Hippocampal formation (tissue), 2 donors: ENCODE data around the gene ADAMTS20.

Source experiments
- DNase-seq, 2 donors: peaks; one replicate each; lab custom pipeline; 2025; lab: John Stamatoyannopoulos, UW

ADAMTS20 gene

DNA sequence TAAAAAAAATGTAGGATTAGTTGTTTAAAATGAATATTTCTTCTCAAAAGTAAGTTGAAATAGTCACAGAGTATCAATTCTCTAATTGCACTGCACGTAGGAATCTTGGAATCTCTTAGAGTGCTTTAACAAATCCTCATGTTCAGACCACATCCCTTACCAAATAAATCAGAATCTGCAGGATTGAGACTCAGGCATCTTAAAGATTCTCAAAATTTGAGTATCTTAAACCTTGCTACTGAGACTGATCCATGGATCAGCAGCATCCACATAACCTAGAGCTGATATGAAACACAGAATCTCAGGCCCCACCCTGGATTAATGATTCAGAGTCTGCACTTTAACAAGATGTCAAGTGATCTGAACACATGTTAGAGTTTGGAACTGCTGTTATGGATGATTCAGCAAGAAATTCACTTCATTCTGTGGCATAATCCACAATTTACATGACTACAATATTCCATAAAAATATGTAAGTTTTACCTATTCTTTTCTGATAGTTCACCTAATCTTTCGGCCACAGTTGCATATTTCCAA, 58.7 kb downstream of the ADAMTS20 start:
- no peak for DNase-seq

DNA sequence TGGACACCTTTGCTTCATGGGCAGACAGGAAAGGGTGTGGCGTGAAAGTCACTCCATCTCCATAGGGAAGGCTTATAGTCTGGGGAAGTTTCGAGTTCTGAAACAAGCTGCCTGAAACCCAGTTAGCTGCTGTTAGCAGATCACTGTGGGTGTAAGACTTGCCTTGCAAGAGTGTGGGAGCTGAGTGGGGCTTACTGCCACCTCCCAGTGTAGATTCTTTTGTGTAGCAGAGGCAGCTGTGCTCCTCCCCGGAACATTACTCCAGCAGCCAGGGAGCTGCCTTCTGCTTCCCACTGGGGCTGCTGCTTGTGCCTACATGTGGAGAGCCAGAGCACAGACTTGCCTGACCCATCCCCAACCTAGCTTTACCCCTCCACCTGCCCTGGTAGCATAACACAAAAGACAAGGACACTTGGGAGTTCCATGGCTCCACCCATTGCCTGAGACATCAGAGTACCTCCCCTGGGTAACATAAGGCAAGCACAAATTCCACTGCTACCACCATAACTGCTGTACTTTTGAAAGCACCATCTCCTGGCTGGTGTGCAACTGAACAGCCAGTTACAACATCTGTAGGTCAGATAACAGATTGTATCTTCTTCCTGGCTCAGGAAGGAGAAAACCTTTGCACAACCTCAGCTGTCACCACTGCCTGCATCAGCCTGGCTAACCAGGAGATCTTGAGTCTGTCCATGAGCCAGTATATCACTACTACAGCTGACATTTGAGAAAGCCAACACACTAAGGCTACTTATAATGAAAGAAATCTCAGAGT, 69.5 kb downstream of the ADAMTS20 start:
- DNase-seq = no peak

DNA sequence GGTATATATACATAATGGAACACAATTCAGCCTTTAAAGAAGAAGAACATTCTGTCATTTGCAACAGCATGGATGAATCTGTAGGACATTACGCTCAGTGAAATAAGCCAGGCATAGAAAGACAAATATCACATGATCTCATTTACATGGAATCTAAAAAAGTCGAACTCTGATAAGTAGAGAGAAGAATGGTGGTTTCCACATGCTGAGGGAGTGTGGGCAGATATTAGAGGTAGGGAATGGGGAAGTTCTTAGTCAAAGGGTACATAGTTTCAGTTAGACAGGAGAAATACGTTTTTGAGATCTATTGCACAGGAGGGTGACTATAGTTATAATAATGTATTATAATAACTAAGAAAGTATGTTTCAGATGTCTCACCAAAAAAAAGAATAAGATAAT, 71.4 kb downstream of the ADAMTS20 start:
- DNase-seq = no peak

DNA sequence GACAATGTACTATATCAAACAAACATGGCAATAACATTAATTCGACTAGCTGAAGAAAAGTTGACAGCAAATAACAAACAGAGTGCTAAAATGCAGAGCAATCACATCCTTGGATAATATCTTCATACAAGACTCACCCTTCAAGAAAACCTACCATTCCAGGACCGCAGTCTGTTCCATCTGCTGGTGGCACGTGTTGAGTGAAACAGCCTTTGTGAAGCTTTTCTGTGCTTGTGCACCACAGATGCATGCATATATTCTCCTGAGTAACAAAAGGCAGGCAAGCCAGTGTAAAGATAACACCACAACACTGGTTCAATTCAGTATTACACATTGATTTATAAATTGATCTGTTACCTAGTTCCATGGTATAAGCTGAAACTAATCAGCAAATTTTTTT, 89.3 kb downstream of the ADAMTS20 start:
- no peak for DNase-seq

DNA sequence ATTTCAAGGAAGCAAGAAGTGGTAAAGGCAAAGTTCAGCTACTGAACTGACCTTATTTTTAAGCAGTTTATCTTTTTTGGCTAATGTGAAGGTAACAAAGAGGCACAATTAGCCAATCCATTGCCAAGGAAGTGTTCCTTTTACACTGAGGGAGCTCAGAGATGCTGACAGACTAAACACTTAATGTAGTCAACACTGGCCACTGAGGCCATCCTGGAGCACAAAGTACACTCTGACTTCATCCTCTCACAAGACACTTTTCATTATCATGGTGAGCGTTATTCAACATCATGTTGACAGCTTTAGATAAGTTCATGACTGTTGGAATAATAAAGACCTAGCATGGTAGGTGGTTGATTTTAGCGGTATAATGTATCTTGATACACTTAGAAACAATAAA, 89.9 kb downstream of the ADAMTS20 start:
- DNase-seq = no peak

DNA sequence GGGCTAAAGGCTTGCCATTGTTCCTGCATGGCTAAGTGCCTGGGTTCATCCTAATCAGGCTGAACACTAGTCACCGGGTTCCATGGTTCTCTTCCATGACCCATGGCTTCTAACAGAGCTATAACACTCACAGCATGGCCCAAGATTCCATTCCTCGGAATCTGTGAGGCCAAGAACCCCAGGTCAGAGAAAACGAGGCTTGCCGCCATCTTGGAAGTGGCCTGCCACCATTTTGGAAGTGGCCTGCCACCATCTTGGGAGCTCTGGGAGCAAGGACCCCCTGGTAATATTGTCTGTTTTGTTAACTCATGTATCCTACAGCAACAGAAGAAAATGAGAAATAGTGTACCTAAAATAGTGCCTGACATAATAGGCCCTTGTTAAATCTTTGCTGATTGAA, 92.7 kb downstream of the ADAMTS20 start:
- no peak for DNase-seq

DNA sequence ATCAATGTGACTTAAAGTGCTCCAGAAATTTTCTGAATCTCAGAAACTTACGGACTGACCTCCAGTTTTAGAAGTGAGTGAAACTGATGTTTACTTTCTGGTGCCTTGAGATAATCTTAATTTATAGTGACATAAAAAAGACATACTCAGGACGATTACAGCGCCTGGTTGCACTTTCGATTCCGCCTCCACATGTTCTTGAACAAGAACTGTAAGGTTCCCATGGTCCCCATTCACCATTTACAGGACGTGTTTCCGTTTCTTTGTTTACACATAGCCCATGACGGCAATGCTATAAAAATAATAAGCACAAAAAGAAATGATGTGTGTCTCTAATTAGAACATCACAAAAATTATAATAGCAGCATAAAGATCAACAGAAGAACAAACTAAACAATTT, 98.2 kb downstream of the ADAMTS20 start:
- DNase-seq = no peak

DNA sequence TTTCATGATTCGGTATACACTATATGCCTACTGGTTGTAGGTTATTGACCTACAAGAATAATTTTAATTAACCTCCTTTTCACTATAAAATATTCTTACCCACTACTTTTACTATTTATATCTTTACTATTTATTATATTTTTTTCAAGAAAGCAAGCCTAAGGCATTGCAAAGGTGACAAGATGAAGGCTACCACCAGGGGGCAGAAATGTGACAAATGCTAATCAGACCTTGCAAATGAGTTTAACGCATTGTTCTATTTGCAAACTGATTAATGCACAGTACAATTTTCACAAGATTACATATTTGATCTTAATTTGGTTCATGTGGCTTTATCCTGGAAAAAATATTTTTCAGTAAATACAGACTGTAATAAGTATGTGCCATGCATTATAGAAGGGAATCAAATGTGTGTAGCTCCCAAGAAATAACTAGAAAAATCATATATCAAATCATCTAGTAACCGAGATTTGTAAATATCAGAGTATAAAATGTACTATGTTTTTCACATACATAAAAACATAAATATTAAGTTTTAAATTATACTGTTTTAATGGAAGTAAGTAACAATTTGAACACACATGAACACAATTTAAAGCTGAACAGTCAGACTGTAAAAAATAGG, 107.0 kb downstream of the ADAMTS20 start:
- peak; percentile 21 to 35 for DNase-seq

DNA sequence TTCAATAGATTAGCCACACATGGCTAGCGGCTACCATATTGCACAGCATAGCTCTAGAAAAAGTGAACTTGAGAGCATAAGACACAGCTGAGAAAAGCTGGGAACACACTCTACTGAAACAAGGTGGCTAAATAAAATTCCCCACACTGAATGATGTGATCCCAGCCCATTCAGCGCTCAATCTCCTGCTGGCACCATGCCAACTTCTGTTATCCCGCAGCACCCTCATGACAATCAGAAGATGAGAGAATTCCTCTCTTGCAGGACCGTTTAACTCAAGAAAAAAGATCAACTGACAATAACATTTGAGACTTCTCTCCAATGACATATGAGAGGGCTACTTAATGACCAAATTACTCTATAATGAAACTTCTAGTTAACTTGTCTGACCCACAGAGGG, 115.4 kb downstream of the ADAMTS20 start:
- DNase-seq = no peak

DNA sequence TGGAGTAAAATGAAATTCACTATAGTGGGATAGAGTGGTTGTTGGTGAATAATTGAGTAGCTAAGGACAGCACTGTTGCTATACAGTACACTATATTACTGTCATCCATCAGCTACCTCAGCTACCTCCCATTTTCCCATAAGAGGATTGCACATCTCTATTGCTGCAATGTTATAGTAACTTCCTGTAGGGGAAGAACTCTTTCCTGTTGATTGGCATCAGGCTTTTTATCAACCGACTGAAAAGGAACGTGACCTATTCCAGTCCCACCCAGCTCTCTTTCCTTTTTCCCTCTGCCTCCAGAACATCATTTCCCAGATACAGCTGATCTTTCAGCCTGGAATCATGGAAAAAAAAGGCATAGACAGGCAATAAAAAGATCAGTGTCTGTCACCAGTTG, 117.4 kb downstream of the ADAMTS20 start:
- DNase-seq = no peak

DNA sequence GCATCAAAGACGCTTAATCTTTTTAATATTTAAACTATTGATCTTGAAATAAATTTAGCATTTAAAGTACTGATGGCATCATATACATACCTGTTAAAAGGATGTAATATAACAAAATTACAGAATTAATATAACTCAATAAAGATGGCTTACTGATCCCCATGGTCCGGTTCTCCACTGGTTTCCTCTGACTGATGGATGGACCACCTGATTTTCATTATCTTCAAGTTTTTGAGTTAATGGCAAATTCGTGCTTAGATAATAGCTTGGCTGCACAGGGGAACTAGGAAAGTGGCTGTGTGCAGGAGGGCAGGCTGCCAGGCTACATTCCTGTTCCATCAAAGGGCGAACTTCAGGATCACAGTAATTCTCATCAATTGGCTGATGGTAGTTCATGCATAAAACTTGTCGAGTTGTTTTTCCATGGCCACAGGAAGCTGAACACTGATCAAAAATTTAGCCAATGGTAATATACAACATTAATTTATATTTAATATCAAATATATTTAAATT, 123.9 kb downstream of the ADAMTS20 start:
- DNase-seq = no peak

DNA sequence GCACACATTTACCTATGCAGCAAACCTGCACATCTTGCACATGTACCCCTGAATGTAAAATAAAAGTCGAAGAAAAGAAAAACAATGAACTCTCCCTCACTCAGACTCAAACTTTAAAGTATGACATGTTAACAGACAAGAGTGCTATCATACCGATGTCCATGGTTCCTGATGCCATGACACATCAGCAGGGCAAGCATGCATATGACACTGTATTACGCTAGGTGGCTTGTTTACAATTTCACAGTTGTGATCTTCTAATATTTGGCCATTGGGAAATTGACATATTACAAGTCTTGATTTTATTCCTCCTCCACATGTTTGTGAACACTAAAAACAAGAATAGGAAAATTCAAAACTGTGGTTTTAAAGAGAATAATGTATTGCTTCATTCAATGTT, 126.6 kb downstream of the ADAMTS20 start:
- DNase-seq = no peak

DNA sequence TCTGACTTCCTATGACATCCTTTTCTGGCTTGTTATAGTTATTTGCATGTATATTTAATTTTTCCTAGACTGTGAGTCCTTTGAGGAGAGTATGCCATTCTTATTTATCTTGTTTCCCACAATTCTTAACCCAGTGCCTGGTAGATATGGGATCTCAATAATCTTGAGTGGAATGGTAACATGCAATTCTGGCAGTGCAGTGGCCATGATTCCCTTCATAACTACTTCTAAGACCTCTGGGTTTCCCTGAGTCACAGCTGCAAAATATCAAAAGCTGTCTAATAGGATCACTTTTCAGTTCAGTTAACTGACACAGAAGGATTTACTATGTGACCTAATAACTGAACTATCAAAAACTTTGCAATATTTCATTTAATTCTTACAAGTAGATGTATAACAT, 135.0 kb downstream of the ADAMTS20 start:
- DNase-seq = no peak

DNA sequence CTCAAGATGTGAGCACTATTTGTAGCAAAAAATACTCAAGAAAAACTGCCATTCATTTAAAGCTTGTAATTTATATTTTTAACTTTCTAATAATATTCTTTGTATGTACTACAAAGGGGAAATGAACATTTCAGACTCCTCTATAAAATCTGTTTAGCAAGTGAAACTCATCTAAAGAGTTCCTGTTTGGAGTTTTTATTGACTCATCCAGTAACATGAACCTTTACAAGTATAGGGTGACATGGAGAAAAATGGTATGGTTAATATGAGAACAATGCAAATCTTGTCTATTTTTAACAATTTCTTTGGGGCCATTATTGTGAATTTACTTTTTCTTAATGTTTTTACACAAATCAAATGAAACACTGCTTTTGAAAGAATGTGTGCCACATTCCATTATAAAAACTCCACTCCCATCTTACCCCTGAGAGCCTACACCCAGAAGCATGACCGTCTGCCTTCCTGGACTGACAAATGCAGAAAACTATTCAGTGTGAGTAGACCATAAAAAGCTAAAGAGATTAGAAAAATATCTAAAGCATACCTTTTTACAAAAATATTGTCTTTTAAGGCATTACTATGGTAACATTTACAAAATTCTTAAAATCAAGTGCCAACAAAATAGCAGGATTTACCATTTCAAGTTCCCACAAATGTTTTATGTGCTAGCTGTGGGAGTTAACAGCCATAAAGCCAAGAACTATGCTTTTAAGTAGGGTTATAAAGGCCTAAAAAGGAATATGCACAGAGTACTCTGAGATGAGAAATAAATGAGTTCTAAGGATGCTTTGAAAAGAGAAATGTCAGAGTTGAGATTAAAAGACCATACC, 144.0 kb downstream of the ADAMTS20 start:
- DNase-seq = no peak

DNA sequence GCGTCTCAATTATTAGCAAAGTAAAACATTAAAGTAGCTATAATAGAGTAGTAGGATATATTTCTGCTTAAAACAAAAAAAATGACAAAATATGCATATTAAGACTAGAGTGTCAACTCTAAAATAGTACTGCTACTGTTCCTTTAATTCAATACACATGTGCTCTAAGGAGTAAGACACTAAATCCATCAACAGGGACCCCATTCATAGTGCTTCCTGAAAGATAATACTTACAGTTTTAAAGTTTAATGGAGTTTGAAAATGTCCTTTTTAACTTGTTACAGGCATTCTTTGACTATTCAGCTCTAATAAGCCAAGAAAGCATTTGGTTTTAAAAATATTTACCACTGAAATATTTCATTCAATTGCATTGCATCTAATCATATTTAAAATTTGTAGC, 145.2 kb downstream of the ADAMTS20 start:
- DNase-seq = no peak

DNA sequence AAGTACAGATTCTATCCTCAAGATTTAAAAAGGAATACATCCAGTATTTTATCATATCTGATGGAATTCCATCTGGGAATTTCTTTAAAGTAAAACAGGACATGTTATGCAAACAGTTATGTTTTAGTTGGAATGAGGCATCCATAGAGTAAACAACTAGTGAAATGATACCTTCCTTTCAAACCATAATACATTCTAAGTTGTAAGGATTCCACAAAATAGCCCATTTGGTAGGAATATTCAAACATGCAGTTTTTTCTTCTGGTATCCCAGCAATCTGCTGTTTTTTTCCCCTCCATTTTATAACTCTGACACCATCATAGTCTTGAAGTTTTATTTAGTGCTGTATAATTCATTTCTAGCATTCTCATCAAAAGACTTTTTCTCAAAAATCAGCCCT, 149.6 kb downstream of the ADAMTS20 start:
- no peak for DNase-seq

DNA sequence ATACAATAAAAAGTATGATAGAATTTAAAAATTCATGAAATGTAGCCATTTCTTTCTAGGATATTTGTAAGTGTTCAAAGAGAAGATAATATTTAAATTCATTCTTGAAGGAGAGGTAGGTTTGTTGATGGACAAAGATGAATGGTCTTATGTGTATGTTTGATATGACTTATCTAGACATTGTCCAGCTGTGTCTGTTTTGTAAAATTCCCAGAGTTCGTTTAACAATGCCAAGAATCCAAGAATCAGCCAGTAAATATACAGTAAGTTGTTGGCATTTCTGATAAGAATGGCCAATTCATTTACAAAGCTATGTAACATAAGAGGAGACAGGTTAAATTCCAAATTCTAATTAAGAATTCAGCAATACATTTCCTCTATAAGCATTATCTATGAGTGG, 150.9 kb downstream of the ADAMTS20 start:
- DNase-seq = no peak

DNA sequence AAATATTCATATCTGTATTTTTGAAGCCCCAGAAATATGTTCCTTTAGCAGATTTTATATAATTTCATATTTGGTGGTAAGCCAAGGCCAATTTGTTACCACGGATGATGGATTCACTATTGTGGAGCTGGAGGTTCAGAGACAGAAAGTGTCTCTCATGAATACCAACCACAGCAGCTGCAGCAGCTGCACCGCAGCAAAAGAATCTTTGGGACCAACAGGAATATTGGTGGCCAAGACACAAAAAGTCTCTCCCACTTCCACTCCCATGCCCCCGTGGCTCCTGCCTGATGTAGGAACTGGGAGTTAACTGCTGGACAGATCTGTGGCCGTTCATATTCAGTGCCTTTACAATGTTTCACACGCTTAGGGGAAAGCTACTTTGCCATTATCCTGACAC, 155.3 kb downstream of the ADAMTS20 start:
- DNase-seq = no peak

DNA sequence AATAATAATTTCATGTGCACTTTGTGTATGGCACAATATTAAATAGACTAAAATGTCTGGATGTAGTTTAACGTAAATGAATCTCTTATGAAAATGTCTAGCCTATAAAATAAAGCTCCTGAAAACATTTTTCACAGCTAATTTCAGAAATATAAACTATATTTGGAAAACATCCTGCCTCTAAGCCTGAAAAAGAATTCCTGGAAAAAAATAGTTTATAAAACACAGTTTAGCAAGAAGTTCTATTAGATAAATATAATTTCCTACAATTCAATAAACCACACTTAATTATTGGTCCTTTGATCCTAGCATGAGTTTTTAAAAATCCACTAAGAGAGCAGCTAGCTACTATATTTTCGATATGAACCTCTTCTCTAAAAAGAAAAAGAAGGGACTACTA, 159.9 kb downstream of the ADAMTS20 start:
- no peak for DNase-seq

DNA sequence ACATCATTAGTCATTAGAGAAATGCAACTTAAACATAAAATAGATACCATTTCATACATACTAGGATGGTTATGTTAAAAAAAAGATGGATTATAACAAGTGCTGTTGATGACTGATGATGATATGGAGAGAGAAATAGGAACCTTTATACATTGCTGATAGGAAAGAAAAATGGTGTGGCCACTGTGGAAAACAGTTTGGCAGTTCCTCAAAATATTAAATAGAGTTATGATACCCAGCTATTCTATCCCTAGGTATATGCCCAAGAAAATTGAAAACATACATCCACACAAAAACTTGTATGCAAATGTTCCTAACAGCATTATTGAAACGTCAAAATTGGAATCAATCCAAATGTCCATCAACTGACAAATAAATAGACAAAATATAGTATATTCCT, 170.1 kb downstream of the ADAMTS20 start:
- no peak for DNase-seq

DNA sequence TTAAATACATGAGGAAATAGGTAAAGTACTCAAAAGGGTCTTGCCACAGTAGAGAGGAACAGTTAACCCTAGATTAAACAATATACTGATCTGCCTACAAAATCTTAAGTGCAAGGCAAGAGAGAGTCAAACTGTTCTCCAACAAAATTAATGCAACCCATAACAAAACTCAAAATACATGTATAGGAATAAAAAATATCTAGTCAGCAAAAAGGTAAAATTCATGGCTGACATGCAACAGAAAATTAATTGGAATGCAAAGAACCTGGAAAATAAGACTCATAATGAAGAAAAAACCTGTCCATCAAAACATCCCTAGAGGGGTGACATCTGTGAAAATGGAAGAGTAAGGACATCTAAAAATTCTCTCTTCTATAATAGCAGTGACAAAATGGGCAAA, 173.6 kb downstream of the ADAMTS20 start:
- DNase-seq = no peak

DNA sequence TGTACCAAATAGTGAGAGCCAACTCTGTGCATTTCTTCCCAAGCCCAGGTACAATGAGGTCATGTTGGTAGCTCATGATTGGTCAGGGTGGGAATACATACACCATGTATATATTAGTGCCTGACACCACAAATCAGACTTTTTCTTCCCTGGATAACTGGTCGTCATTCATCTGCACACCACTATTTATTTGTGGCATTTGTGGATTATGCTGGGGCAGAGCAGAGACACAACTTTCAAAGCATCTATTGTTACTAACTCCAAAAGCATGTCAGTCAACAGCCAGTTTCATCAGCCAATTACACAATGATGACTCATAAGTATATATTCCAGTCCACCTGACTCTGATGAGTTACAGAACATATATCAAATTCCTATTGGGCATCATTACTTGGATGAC, 181.7 kb downstream of the ADAMTS20 start:
- DNase-seq = no peak
